ENCODE results near the gene FRY. TPM values are rescaled to one million over a fixed set of nuclear protein-coding genes. Genes with fewer than 3 reads are reported as not detected.

FRY gene
- total RNA-seq, 1 experiment from 2014 or later = 4.7 TPM

- POLR2A ChIA-PET (ENCODE audit: unreplicated experiment) = no interaction called here
- CTCF ChIA-PET = no interaction called here
- no TSS peak for BruUV-seq (replicated peaks)
Measured at GRCh38 chr13:32086791-32087441, 55.3 kb downstream of the FRY start.

GRCh38 chr13:32087955-32088747 lies 56.6 kb downstream of the FRY start:
- Histone ChIP-seq H3K9me3 (ENCODE audit: insufficient read depth, low read depth) (no peaks in the 10 kb centered on the region), H2AFZ (no peak overlapping the region), H3K9me2 (ENCODE audit: insufficient read depth) (no peaks in the 10 kb centered on the region), H3K27ac (no peak overlapping the region), H3K4me3 (no peak overlapping the region), H3K4me1 (replicated peaks; ENCODE audit: insufficient read depth) (peaks cover 7% of the 10 kb centered on the region), H3F3A (ENCODE audit: insufficient read depth, low read depth) (no peaks in the 10 kb centered on the region), H3K4me2 (no peak overlapping the region), H3K79me2 (ENCODE audit: low read depth) (no peaks in the 10 kb centered on the region), H3K36me3 (ENCODE audit: low read depth) (no peaks in the 10 kb centered on the region), H3K27me3 (ENCODE audit: insufficient read depth, low read depth) (no peaks in the 10 kb centered on the region), H4K20me1 (ENCODE audit: insufficient read depth) (no peaks in the 10 kb centered on the region)
- no TSS peak for BruUV-seq (replicated peaks)
- POLR2A ChIA-PET (ENCODE audit: unreplicated experiment) = no interaction called here
- intact Hi-C loops (cut with micrococcal nuclease; ENCODE audit: unreplicated experiment) = no loop called here
- TF ChIP-seq EZH2 (IDR thresholded peaks at IDR 0.05; ENCODE audit: low read depth) = no peak
- TF ChIP-seq CTCF (conservative IDR thresholded peaks at IDR 0.05) = no peak
- CTCF ChIA-PET = no interaction called here
- no peak for DNase-seq

More at GRCh38 chr13:32086791-32087441, 55.3 kb downstream of the FRY start:
- no peak overlapping the region for H2AFZ ChIP-seq
- H3K79me2 ChIP-seq (ENCODE audit: low read depth) = no peaks in the 10 kb centered on the region
- peaks cover 7% of the 10 kb centered on the region for H3K4me1 ChIP-seq (replicated peaks; ENCODE audit: insufficient read depth)
- H3F3A ChIP-seq (ENCODE audit: insufficient read depth, low read depth) = no peaks in the 10 kb centered on the region
- no peak overlapping the region for H3K4me2 ChIP-seq
- intact Hi-C loops (cut with micrococcal nuclease; ENCODE audit: unreplicated experiment) = no loop called here
- no peak overlapping the region for H3K4me3 ChIP-seq
- no peaks in the 10 kb centered on the region for H4K20me1 ChIP-seq (ENCODE audit: insufficient read depth)
- H3K27ac ChIP-seq = no peak overlapping the region
- TF ChIP-seq EZH2 (IDR thresholded peaks at IDR 0.05; ENCODE audit: low read depth) (no peak), CTCF (conservative IDR thresholded peaks at IDR 0.05) (no peak)
- H3K9me3 ChIP-seq (ENCODE audit: insufficient read depth, low read depth) = no peaks in the 10 kb centered on the region
- H3K36me3 ChIP-seq (ENCODE audit: low read depth) = no peaks in the 10 kb centered on the region
- H3K9me2 ChIP-seq (ENCODE audit: insufficient read depth) = no peaks in the 10 kb centered on the region
- DNase-seq = no peak
- no peaks in the 10 kb centered on the region for H3K27me3 ChIP-seq (ENCODE audit: insufficient read depth, low read depth)

- no peaks in the 10 kb centered on the region for H3K27me3 ChIP-seq (ENCODE audit: insufficient read depth, low read depth)
- no peak for TF ChIP-seq EZH2 (IDR thresholded peaks at IDR 0.05; ENCODE audit: low read depth)
- TF ChIP-seq CTCF (conservative IDR thresholded peaks at IDR 0.05) = no peak
- H3K79me2 ChIP-seq (ENCODE audit: low read depth) = no peaks in the 10 kb centered on the region
- CTCF ChIA-PET = no interaction called here
- no peak for DNase-seq
- H3F3A ChIP-seq (ENCODE audit: insufficient read depth, low read depth) = no peaks in the 10 kb centered on the region
- intact Hi-C loops (cut with micrococcal nuclease; ENCODE audit: unreplicated experiment) = no loop called here
- no peaks in the 10 kb centered on the region for H3K9me3 ChIP-seq (ENCODE audit: insufficient read depth, low read depth)
- no peak overlapping the region for H3K27ac ChIP-seq
- no peak overlapping the region for H2AFZ ChIP-seq
- no TSS peak for BruUV-seq (replicated peaks)
- H4K20me1 ChIP-seq (ENCODE audit: insufficient read depth) = no peaks in the 10 kb centered on the region
- POLR2A ChIA-PET (ENCODE audit: unreplicated experiment) = interaction anchor here (0.6 kb wide), 1 partner anchor 27 kb away, joined by 4 read pairs; no protein-coding TSS in a partner anchor
- H3K4me2 ChIP-seq = no peak overlapping the region
- no peaks in the 10 kb centered on the region for H3K9me2 ChIP-seq (ENCODE audit: insufficient read depth)
- no peaks in the 10 kb centered on the region for H3K36me3 ChIP-seq (ENCODE audit: low read depth)
- H3K4me1 ChIP-seq (replicated peaks; ENCODE audit: insufficient read depth) = peaks cover 7% of the 10 kb centered on the region
- no peak overlapping the region for H3K4me3 ChIP-seq
Measured at GRCh38 chr13:32092496-32092895, 60.9 kb downstream of the FRY start.

All from PC-9 (cell line).